ENCODE results near the gene IL7R.

DNA sequence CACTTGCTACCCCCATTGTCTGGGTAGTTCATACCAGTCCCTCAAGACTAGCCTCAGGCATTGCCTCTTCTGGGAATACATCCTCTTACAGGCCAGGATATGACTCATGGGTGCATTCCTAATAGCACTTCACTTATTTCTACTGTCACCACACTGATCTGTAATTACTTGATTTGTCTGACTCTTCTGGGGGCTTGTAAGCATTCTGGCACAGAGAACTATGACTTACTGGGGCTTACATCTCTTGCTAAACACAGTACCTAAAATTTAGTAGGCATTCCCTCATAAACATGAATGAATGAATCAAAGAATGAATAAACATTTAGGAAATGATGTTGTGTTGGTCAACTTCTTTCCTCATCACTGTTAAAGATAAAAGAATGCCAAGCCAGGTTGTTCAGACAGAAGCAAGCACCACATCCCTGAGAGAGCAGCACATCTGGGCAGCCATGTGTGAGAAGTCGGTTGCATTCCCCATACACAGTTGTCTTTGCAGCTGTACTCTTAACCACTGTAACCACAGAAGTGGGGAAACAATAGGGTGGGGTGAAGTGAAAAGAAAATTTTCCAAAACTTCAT, 27.6 kb downstream of the IL7R start:
- TF ChIP-seq CTCF (conservative IDR thresholded peaks at IDR 0.05; ENCODE audit: low read depth, low read length) (no peak), MAZ (IDR thresholded peaks at IDR 0.05; ENCODE audit: borderline replicate concordance, low read depth, low read length) (no peak; the same call in 1 of the 2 replicates), POLR2A (IDR thresholded peaks at IDR 0.05; ENCODE audit: low read depth, low read length) (no peak), RAD21 (IDR thresholded peaks at IDR 0.05; ENCODE audit: low read length) (no peak), MAFK (IDR thresholded peaks at IDR 0.05; ENCODE audit: low read depth, low read length) (no peak), CEBPB (IDR thresholded peaks at IDR 0.05; ENCODE audit: low read depth, low read length) (0 out of 2 replicates have a peak, but pooled peaks have one; percentile 6), FOS (IDR thresholded peaks at IDR 0.05; ENCODE audit: low read depth, low read length) (peak; percentile 87), MXI1 (IDR thresholded peaks at IDR 0.05; ENCODE audit: borderline replicate concordance, low read depth, low read length) (0 out of 2 replicates have a peak, but pooled peaks have one; percentile 4), RCOR1 (IDR thresholded peaks at IDR 0.05; ENCODE audit: insufficient replicate concordance, low read length) (peak; percentile 53)
- TF ChIP-seq, protein P1, sequence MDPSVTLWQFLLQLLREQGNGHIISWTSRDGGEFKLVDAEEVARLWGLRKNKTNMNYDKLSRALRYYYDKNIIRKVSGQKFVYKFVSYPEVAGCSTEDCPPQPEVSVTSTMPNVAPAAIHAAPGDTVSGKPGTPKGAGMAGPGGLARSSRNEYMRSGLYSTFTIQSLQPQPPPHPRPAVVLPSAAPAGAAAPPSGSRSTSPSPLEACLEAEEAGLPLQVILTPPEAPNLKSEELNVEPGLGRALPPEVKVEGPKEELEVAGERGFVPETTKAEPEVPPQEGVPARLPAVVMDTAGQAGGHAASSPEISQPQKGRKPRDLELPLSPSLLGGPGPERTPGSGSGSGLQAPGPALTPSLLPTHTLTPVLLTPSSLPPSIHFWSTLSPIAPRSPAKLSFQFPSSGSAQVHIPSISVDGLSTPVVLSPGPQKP (IDR thresholded peaks at IDR 0.05; ENCODE audit: borderline replicate concordance, low read depth, low read length) = no peak
